ENCODE data around the gene SMAD3.

Gene SMAD3

GRCh38 chr15:67030036-67030762 lies 35.2 kb upstream of the SMAD3 start:
- TF ChIP-seq REST (IDR thresholded peaks at IDR 0.05; ENCODE audit: insufficient replicate concordance, low read depth): no peak
- Histone ChIP-seq H3K4me3 (replicated peaks; ENCODE audit: insufficient read depth, low read length) (no peak overlapping the region), H3K27ac (replicated peaks) (no peak overlapping the region), H3K27me3 (ENCODE audit: insufficient read depth, poor library complexity, severe bottlenecking) (peaks cover 4% of the 10 kb centered on the region)
- no peak for DNase-seq (ENCODE audit: low read depth in 1 of 2, low spot score in 1 of 2)

GRCh38 chr15:67031331-67031730 lies 34.1 kb upstream of the SMAD3 start:
- DNase-seq (ENCODE audit: low read depth in 1 of 2, low spot score in 1 of 2): no peak
- Histone ChIP-seq H3K4me3 (replicated peaks; ENCODE audit: insufficient read depth, low read length) (no peak overlapping the region), H3K27me3 (ENCODE audit: insufficient read depth, poor library complexity, severe bottlenecking) (peaks cover 4% of the 10 kb centered on the region), H3K27ac (replicated peaks) (no peak overlapping the region)
- TF ChIP-seq REST (IDR thresholded peaks at IDR 0.05; ENCODE audit: insufficient replicate concordance, low read depth) (no peak), POLR2AphosphoS5 (IDR thresholded peaks at IDR 0.05; ENCODE audit: low read depth) (no peak), GABPA (IDR thresholded peaks at IDR 0.05; ENCODE audit: low read depth) (no peak), SPI1 (IDR thresholded peaks at IDR 0.05; ENCODE audit: borderline replicate concordance, low read depth) (no peak), CTCF (IDR thresholded peaks at IDR 0.05; ENCODE audit: insufficient read depth, low read length) (no peak)

- no peak for TF ChIP-seq POLR2AphosphoS5 (IDR thresholded peaks at IDR 0.05; ENCODE audit: low read depth)
- no peak for TF ChIP-seq CTCF (IDR thresholded peaks at IDR 0.05; ENCODE audit: insufficient read depth, low read length)
- TF ChIP-seq SPI1 (IDR thresholded peaks at IDR 0.05; ENCODE audit: borderline replicate concordance, low read depth): no peak
- TF ChIP-seq REST (IDR thresholded peaks at IDR 0.05; ENCODE audit: insufficient replicate concordance, low read depth): no peak
- TF ChIP-seq GABPA (IDR thresholded peaks at IDR 0.05; ENCODE audit: low read depth): no peak
Measured at GRCh38 chr15:67032608-67033007, 32.8 kb upstream of the SMAD3 start.

More at GRCh38 chr15:67032608-67033007, 32.8 kb upstream of the SMAD3 start:
- Histone ChIP-seq H3K4me3 (replicated peaks; ENCODE audit: insufficient read depth, low read length) (no peak overlapping the region), H3K27ac (replicated peaks) (no peak overlapping the region), H3K27me3 (ENCODE audit: insufficient read depth, poor library complexity, severe bottlenecking) (peaks cover 4% of the 10 kb centered on the region)
- no peak for DNase-seq (ENCODE audit: low read depth in 1 of 2, low spot score in 1 of 2)
